Fibroblast of lung (primary cell): ENCODE results near the gene OLR1. TPM values are rescaled to one million over a fixed set of nuclear protein-coding genes. Genes with fewer than 3 reads are reported as not detected.

Experiments
- DNase-seq, 2 donors: peaks; one replicate each; pipeline versions ENCODE4 v3.0.0 to v3.0.0-alpha.2; 2010; ENCODE audit warnings: low read depth in 2 of 2
- H2AFZ ChIP-seq: 2 replicates; pipeline ENCODE4 v1.5.1; 2012; ENCODE audit warnings: low read length, control low read depth, inconsistent platforms
- H3K27ac ChIP-seq: 2 replicates; pipeline ENCODE4 v1.5.1; 2011; ENCODE audit warnings: low read length, control low read depth; ENCODE audit not compliant: insufficient read depth
- H3K27me3 ChIP-seq: 2 replicates; pipeline ENCODE4 v1.5.1; 2011; ENCODE audit warnings: mild to moderate bottlenecking, low read length; ENCODE audit not compliant: control insufficient read depth, insufficient read depth
- H3K36me3 ChIP-seq: 2 replicates; pipeline ENCODE4 v1.5.1; 2011; ENCODE audit warnings: low read length; ENCODE audit not compliant: control insufficient read depth, insufficient read depth
- H3K4me1 ChIP-seq: 2 replicates; pipeline ENCODE4 v1.5.1; 2011; ENCODE audit warnings: low read length; ENCODE audit not compliant: control insufficient read depth, insufficient read depth; ENCODE audit errors: extremely low read depth
- H3K4me2 ChIP-seq: 2 replicates; pipeline ENCODE4 v1.5.1; 2011; ENCODE audit warnings: low read length, control low read depth; ENCODE audit not compliant: insufficient read depth; ENCODE audit errors: extremely low read depth
- H3K4me3 ChIP-seq, 4 experiments: fragments of 200-600 bp in 1 of 4; sonication (generic) in 1 of 4; replicated peaks in 1 of 4; 2 replicates each; pipeline ENCODE4 v1.5.1; 2011 to 2016; ENCODE audit warnings: low read length in 4 of 4, low read depth in 3 of 4, mild to moderate bottlenecking in 3 of 4, control low read depth in 2 of 4, inconsistent platforms in 1 of 4, mixed read lengths in 1 of 4; ENCODE audit not compliant: insufficient read depth in 1 of 4; ENCODE audit errors: control extremely low read depth in 1 of 4
- H3K79me2 ChIP-seq: 2 replicates; pipeline ENCODE4 v1.5.1; 2012; ENCODE audit warnings: mild to moderate bottlenecking, low read length, inconsistent platforms; ENCODE audit not compliant: control insufficient read depth, insufficient read depth
- H3K9ac ChIP-seq: 2 replicates; pipeline ENCODE4 v1.5.1; 2011; ENCODE audit warnings: mild to moderate bottlenecking, low read length, control low read depth; ENCODE audit not compliant: insufficient read depth
- H3K9me3 ChIP-seq: 2 replicates; pipeline ENCODE4 v1.5.1; 2012; ENCODE audit warnings: low read depth, low read length; ENCODE audit not compliant: control insufficient read depth, insufficient read depth
- H4K20me1 ChIP-seq: 2 replicates; pipeline ENCODE4 v1.5.1; 2011; ENCODE audit warnings: low read length; ENCODE audit not compliant: control insufficient read depth, insufficient read depth; ENCODE audit errors: extremely low read depth
- CTCF ChIP-seq, 2 donors: IDR thresholded peaks in 1 of 2; conservative IDR thresholded peaks in 1 of 2; 1 replicate in 1 of 2; 2 replicates in 1 of 2; pipeline ENCODE4 v1.5.1; 2011 to 2012; ENCODE audit warnings: low read length in 2 of 2, control low read depth in 1 of 2, inconsistent platforms in 1 of 2, low read depth in 1 of 2, mild to moderate bottlenecking in 1 of 2
- EZH2 ChIP-seq: IDR thresholded peaks from 2 replicates; pipeline ENCODE4 v1.5.1; 2012; ENCODE audit warnings: low read length, control low read depth, mild to moderate bottlenecking; ENCODE audit errors: missing control alignments
- polyA plus RNA-seq, 2 donors: library from polyadenylated mRNA; depleted of rRNA in 1 of 2; stranded (reverse) in 1 of 2; unstranded in 1 of 2; fragments of >200 nt; gene quantifications; 2 replicates each; pipeline ENCODE4 v1.2.1, GENCODE V29; 2011 to 2012; ENCODE audit warnings: missing spikeins in 1 of 2
- total RNA-seq: library from RNA; depleted of rRNA; stranded (reverse); fragments of >200 nt; gene quantifications from 2 replicates; pipeline ENCODE4 v1.2.1, GENCODE V29; 2014

The OLR1 gene
- total and polyA plus RNA-seq, 2 donors (not counting 1 experiment from before 2014, with no cell fraction given) = 1.2 to 27.4 TPM

GRCh38 chr12:10132850-10133370 is 39.0 kb downstream of the OLR1 start:
- Histone ChIP-seq H3K27me3 (no peaks in the 10 kb centered on the region), H2AFZ (no peak overlapping the region), H3K4me3 (no peak overlapping the region), H3K9me3 (no peaks in the 10 kb centered on the region), H3K4me1 (no peaks in the 10 kb centered on the region), H3K4me2 (no peak overlapping the region), H3K9ac (no peak overlapping the region), H3K79me2 (no peaks in the 10 kb centered on the region), H3K36me3 (no peaks in the 10 kb centered on the region), H3K27ac (no peak overlapping the region), H4K20me1 (no peaks in the 10 kb centered on the region)
- no peak for DNase-seq
- no peak for TF ChIP-seq CTCF (conservative IDR thresholded peaks at IDR 0.05 in 1 of 2, IDR thresholded peaks at IDR 0.05 in 1 of 2; ENCODE audit: low read depth in 1 of 2, low read length in 2 of 2)
- TF ChIP-seq EZH2 = no peak

- DNase-seq = no peak
- no peaks in the 10 kb centered on the region for H4K20me1 ChIP-seq
- no peak overlapping the region for H3K27ac ChIP-seq
- no peaks in the 10 kb centered on the region for H3K4me1 ChIP-seq
- no peak overlapping the region for H3K4me2 ChIP-seq
- H3K79me2 ChIP-seq = no peaks in the 10 kb centered on the region
- no peaks in the 10 kb centered on the region for H3K36me3 ChIP-seq
- TF ChIP-seq CTCF (conservative IDR thresholded peaks at IDR 0.05 in 1 of 2, IDR thresholded peaks at IDR 0.05 in 1 of 2; ENCODE audit: low read depth in 1 of 2, low read length in 2 of 2) (no peak), EZH2 (no peak)
- no peaks in the 10 kb centered on the region for H3K27me3 ChIP-seq
- H3K9ac ChIP-seq = no peak overlapping the region
- H3K4me3 ChIP-seq = no peak overlapping the region
- H3K9me3 ChIP-seq = no peaks in the 10 kb centered on the region
- H2AFZ ChIP-seq = no peak overlapping the region
These were observed 40.7 kb downstream of the OLR1 start for GRCh38 chr12:10131111-10131690.

- Histone ChIP-seq H3K4me3 (no peak within 1 kb of the TSS), H3K36me3 (no peaks in the 10 kb centered on the region), H2AFZ (no peak within 1 kb of the TSS), H3K4me1 (no peaks in the 10 kb centered on the region), H3K4me2 (no peak within 1 kb of the TSS), H4K20me1 (no peaks in the 10 kb centered on the region), H3K9me3 (no peaks in the 10 kb centered on the region), H3K9ac (no peak within 1 kb of the TSS), H3K27ac (no peak within 1 kb of the TSS), H3K27me3 (no peaks in the 10 kb centered on the region), H3K79me2 (no peaks in the 10 kb centered on the region)
- DNase-seq = no peak
- no peak for TF ChIP-seq CTCF (conservative IDR thresholded peaks at IDR 0.05 in 1 of 2, IDR thresholded peaks at IDR 0.05 in 1 of 2; ENCODE audit: low read depth in 1 of 2, low read length in 2 of 2)
- TF ChIP-seq EZH2 = no peak
These were observed 41.9 kb downstream of the OLR1 start, which contains the start of gene CLEC7A for GRCh38 chr12:10130042-10130441. Gene CLEC7A (minus strand): TSS chr12:10130199. CDS start chr12:10130082, 117 bp downstream.
